OCI-LY1 (cell line): Measurements from ENCODE around the gene NLRC3.

Experiments
- CTCF ChIP-seq: fragments of 200-600 bp; sonication (generic), shearing (Covaris generic); IDR thresholded peaks from 2 replicates; pipeline ENCODE4 v1.5.1; 2017; ENCODE audit warnings: mild to moderate bottlenecking, antibody characterized with exemption, low read length, moderate library complexity, mixed read lengths
- EZH2 ChIP-seq: fragments of 200-600 bp; sonication (generic), shearing (Covaris generic); IDR thresholded peaks from 2 replicates; pipeline ENCODE4 v1.8.0; 2017; ENCODE audit warnings: borderline replicate concordance, mixed run types, mild to moderate bottlenecking, antibody characterized with exemption, low read length, moderate library complexity, mixed read lengths

- TF ChIP-seq EZH2 (no peak), CTCF (no peak)
Measured at GRCh38 chr16:3515897-3516296, 61.3 kb downstream of the NLRC3 start.
